HG03066 (cell line): ENCODE measurements around the gene DPYSL3.

Experiments
- ATAC-seq: cut with Tn5 transposase; IDR thresholded peaks from one replicate; pipeline ENCODE4 v1.9.1; 2021; ENCODE audit warnings: low read depth; ENCODE audit not compliant: unreplicated experiment

Gene DPYSL3

DNA sequence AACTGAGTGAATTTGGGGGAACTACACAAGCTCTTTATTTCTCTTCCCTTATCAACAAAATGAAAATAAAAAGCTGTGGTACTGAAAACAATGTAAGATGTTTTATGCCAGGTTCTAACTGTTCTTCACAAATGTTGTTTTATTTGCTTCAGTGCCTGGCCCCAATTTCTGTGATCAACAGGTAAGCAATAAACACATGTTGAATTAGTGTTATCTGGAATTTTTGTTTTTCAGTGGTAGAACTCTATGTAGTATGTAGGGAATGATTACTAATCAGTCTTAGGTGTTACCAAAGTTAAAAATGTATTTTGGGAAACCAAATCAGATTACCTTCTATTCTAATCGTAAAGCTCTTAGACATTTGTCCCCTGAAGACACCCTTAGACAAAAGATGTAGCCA lies 7.5 kb upstream of the DPYSL3 start:
- ATAC-seq = no peak

DNA sequence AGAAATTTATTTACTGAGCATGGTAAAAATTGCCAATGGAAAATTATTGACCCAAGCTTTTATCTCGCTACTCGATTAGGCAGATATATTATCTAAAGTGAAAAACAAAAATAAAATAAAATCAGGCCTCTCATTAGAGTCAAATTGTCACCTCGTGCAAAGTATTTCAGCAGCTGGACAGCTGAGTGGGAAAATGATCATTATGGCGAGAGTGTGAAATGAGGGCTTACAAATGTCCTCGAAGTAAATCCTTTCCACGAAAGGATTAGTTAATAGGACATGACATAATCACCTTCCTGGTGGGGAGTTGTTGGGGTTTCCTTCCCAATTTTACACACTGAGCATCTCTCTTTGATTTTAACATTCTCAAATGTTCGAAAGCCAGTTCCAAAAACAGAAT lies 5.4 kb upstream of the DPYSL3 start:
- ATAC-seq = no peak

DNA sequence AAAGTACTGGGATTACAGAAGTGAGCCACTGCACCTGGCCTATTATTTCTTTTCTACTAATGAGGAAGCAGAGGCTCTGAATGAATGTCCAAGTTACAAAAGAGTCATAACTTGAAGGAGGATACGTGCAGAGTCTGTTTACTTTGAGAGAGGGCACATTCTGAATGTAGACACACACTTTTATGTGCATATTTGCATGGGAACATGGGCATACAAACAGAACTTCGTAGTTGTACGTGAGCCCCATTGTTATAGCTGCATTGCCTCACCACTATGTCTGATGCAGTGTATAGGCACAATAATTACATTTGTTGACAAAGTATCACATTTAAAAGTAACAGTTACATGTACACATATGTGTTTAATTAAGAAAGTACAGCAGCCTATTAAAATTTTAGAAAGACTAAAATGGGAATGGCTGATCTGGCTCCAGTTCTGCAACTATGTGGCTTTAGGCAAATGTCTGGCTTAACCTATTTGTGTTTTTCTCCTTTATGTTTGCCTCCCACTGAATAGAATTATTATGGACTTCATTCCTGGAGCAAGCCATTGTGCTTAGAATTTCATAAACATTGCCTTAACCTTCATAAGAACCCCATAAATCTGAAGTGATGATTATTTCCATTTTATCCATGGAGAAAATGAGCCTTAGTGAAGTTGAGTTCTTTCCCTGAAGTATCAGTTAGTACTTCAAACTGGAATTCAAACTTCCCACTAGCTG lies 3.0 kb upstream of the DPYSL3 start:
- no peak for ATAC-seq

DNA sequence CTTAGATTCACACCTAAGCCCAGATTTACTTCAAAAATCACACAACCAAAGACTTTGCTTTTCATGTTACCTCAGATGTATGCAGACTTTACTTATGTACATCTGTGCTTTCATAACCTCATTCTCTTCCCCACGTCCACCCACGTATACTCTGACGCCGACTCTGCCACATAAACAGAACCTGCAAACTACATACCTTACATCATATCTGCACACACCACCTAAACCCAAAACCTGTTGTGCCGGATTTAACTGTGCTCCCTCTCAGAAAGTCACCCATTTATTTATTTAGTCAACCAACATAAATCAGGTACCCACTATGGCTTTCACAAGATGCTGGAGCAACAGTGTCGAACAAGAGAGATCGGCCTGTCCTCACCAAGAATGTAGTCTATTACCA lies 1.0 kb upstream of the DPYSL3 start:
- ATAC-seq = no peak

DNA sequence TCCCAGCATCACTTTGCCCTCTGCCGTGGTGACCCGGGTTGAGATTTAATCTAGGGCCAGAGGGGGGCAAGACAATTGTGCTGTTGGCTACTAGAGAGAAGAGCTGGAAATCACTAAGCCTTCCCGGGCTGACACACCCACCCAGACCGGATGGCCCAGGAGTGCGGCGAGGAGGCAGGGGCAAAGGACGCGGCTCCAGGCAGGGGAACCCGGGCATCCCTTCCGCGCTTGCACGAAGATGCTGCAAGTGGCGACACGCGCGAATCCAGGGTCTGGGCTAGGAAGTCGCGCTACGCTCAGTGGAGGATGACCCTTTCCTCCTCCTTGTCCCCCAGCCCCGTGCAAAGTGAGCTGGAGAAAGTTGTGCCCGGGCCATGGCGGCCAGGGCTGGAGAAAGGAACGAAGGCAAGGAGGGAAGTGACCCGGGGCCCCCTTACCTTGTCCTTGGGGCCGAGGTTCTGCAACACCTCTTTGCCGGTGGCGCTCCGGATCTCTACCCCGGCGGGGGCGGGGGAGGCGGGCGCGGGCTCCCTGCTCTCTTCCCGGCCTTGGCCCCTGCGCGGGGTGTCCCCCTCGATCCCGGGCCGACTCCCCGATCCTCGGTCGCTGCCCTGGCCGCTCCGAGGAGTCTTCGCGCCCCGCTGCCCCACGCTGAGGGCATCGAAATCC lies 693 bp downstream of the DPYSL3 start:
- no peak for ATAC-seq

DNA sequence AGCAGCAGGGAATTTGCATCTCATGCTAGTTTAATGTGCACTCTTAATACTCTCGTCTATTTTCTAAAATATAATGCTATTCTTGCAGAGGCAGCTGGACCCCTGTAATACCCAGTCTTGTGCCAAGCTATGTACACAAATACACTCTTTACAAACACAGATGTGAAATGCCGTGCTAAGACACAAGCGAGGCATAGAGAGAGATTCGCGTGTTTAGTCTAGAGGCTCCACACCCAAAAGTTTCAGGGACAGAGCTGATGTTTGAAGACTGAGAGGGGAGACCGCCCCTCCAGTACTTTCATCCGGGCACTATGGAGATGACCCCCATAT lies 1.2 kb downstream of the DPYSL3 start:
- ATAC-seq = no peak

DNA sequence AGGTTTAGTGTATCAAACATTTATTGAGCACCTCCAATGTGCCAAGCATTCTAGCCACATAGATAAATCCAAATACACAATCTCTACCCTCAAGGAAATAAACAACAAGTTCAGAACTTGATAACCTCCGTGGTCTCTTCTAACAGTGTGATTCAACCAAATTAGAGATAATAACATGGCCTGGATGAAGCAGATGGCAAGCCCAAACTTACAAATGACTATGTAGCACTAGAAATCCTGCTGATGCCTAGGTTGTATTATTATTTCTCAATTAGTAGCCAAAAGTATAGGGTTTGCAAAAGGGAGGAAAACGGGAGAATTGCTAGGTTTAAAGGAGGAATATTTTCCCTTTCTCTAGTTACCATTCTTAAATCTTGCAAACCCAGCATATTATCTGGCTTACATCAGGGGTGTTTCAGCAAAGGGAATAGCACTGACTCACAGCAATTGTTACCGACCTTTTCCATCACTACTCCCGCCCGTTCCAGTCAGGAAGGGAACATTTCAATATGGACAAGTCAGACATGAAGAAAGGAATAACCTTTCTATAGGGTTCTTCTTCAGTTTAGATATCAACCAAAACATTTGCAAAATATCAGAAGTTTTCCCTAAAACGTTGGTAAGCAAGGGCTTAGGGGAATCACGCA lies 2.3 kb downstream of the DPYSL3 start:
- no peak for ATAC-seq

DNA sequence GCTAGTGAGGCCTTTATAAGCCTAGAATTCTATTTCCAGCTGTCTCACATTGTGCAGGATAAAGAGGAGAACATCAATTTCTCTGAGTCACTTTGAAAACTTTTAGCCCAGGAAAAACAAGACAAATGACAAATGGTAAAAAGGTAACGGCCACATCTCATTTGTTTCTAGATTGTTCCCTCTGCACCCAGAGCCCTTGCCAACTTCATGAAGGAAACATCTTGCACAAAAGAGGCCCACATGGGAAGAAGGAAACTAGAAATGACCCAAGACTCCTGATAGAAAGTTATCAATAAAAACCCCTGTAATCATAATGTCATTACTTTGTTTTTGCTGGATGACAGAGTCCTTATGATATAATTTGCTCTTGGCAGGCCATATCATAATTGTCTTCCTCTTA lies 5.3 kb downstream of the DPYSL3 start:
- no peak for ATAC-seq

DNA sequence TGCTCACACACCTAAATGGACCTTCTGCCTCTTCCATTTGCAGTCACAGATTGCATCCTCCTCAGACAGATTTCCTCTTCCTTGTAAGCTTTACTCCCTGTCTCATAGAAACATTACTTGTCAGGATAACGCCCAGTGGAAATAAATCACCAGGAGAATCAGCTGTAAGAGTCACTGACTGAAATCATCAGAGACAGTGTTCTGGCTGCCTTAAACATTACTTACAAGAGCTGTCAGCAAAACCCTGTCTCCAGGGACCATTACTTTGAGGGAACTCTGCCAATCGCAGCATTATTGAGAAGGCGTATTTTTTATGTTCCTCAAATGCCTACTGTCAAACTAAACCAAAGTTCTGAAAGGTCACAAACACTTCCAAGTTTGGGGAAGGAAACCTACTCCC lies 5.9 kb downstream of the DPYSL3 start:
- no peak for ATAC-seq

DNA sequence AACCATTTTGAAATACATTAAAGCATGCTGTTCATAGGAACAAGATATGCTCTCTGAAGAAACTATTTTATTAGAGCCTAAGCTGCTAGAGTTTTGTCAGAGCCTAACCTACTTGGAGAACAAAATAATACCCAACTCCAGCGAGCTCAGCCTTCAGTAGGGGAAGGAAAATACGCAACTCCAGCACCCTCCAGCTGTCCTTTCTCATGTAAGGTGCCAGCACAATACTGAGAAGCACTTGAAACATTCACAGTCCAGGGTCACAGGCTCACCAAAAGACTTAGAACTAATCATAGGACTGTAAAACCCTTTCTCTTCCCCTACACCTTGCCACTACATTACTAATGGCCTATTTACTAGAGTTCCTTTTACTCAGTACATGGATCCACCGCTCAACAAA lies 18.9 kb downstream of the DPYSL3 start:
- ATAC-seq = no peak

DNA sequence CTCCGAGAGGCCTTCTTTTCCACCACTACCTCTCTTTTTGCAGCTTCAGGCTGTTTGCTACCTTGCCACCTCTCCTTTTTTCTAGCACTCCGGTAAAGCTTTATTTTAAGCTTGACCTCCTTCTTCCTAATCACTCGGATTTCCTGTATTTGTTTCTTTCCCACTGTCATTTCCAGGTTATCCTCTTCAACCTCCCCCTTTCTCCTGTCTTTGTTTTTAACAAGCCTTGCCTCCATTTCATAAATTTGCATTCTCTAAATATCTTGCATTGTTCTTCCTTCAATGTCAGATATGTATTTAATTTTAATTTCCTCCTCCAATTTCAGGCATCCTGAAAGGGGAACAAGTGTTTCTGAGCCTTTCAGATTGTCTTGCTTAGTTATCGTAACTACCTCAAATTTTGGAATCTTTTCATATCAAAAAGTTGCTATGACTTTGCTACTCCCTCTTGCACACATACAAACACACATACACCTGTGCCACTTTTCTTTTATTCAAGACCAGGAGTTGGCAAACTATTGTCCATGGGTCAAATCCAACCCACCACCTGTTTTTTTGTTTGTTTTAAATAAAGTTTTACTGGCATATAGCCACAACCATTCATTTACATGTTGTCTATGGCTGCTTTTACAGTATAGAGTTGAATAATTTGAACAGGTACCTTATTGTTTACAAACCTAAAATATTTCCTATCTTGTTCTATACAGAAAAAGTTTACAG lies 22.7 kb downstream of the DPYSL3 start:
- ATAC-seq = no peak

DNA sequence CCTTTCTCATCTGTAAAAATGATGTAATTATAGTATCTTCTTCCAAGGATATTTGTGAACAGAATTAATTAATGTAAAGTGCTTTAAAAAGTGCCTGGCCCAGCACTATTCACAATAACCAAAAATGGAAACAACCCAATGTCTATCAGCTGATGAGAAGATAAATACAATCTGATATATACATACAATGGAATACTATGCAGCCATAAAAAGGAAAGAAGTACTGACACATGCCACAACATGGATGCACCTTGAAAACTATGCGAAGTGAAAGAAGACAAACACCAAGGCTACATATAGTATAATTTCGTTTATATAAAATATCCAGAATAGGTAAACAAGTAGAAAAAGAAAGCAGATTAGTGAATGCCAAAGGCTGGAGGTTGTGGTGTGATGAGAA lies 24.1 kb downstream of the DPYSL3 start:
- ATAC-seq = no peak

DNA sequence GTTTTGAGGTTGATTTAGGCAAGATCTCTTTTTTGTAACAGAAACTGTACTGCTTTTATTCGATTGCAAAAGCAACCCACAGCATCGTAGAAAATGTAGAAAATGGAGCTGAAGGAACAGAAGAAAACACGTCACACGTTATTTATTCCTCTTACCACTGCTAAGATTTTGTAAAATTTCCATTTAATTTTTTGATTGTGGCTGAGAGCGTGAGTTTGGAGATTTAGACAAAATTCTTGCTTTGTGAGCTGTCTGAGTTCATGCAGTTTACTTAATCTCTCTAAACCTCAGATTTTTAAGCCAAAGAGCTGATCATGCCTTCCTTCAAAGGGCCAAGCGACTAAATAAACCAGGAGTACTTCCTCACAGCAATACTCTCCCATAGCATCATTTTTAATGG lies 24.8 kb downstream of the DPYSL3 start:
- no peak for ATAC-seq

DNA sequence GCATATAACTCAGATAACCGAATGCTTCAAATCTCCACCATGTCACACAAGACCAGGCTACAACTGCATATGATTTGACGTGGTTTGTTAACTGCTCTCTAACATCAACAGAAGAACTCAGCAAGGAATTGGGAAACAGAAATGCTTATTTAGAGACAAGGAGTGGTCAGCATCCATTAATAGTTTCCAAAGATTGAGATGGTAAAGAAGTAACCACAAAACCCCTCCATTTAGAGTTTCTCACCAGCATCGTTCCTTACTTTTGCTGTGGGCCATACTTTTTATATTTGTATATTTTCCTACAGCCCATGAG lies 25.2 kb downstream of the DPYSL3 start:
- no peak for ATAC-seq

DNA sequence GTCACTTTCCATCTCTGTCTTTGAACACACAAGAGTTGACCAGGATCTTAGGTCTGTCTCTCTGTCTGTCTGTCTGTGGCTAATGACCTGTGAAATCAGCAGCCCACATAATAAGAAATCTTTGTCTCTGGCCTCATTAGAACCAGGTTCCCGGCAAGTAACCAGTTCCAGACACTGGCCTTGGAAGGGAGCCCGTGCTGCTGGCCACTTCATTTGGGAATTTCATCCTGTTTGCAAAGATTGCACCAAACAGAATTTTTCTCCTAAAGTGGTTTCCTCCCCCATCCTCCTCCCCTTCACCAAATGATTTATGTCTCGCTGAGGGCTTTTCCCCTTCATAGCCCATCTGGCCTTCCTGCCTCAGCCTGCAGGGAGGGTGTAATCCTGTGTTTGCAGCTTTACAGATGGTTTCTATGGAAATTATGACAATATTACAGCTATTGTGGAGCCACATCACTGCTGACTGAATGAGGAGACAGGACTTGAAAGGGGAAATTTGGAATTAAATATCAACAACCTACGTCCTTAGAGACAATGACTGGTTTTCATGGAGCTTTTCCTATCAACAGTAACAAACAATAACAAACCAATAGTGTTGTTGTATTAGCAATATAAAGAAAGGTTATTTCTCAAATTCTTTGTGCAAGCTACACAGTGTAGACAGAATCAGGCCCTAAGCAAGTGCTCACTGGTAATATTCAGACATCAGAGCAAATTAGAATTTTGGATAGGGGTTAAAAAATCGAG lies 25.7 kb downstream of the DPYSL3 start:
- ATAC-seq = no peak

DNA sequence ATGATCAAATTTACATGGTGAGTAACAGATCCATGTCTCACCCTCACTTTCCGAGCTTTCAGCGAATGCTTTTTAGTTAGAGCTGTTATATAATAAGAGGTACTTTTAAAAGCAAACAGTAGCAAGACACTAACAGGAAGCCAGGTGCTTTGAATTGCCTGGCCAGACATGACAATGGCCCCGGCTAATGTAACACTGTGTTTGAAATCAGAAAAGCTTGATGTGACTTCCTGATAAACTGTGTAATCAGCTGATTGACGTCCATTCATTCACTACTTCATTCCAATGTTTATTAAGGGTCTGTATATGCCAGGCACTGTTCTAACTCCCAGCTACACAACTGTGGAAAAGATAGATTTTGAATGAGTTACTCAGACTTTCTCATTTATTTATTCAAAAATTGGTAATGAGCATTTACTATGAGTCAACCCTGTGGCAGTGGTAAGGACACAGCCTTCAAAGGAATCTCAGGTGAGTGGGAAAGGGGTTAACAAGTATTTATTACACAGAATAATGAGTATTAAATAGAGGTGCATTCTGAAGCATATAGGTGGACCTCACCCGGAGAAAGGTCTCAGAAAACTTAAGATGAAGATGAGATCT lies 26.6 kb downstream of the DPYSL3 start:
- no peak for ATAC-seq

DNA sequence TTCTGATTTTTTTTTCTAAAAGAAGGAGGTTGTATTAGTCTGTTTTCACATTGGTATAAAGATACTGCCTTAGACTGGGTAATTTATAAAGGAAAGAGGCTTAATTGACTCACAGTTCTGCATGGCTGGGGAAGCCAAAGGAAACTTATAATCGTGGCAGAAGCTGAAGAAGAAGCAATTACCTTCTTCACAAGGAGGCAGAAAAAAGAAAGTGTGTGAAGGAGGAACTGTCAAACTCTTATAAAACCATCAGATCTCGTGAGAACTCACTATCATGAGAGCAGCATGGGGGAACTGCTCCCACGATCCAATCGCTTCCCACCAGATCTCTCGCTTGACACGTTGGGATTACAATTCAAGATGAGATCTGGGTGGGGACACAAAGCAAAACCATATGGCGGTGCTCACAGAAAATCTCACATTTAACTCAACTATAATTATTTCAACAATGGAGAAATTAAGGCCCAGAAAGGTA lies 27.1 kb downstream of the DPYSL3 start:
- ATAC-seq = no peak

DNA sequence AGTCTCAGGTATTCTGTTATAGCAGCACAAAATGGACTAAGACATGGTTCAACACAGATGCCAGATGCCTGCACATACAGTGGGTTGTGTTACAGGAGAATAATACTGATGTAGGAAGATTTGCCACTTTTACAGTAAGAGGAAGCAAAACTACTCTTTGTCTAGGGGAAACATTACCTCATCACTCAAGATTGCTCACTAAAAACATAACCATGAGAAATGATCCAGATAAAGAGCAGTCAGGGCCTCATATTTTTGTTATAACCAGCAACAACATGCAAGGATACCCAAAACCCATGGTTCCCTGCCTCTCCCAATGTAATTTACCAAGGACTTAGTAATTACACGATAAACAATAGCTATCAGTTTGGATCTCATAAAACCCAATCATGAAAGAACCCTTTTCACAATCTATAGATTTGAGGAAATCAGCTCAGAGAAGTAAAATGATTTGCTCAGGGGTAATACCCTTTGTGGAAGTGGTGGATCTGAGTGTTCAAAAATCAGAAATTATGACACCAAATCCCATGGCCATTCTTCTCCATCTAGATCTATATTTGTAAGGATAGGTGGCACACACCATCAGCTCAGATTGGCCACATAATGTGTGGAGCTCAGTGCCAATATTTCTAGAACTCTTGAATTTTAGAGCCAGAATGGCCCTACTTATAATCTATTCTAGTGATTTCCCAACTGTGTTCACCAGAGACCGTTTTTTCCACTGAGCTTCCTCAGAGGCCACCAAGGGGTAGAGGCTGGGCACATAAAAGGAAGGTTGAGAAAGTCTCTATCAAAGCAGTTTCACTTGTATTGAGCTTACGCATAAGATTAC lies 27.8 kb downstream of the DPYSL3 start:
- peak; percentile 55 for ATAC-seq

DNA sequence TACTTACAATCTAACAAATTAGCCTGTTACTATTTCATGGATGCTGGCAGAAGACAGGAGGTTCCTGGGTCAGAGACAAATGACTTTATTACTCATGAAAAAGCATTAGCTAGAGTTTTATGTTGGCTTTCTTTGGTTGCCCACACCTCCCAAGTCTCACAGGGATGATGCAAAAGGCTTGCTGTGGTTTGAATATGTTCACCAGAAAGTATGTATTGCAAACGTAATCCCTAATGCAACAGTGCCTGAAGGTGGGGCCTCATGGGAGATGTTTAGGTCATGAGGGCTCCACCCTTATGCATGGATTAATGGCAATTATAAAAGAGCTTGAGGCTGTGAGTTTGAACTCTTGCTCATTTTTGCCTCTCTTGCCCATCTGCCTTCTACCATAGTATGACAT lies 28.5 kb downstream of the DPYSL3 start:
- ATAC-seq = peak; percentile 7

DNA sequence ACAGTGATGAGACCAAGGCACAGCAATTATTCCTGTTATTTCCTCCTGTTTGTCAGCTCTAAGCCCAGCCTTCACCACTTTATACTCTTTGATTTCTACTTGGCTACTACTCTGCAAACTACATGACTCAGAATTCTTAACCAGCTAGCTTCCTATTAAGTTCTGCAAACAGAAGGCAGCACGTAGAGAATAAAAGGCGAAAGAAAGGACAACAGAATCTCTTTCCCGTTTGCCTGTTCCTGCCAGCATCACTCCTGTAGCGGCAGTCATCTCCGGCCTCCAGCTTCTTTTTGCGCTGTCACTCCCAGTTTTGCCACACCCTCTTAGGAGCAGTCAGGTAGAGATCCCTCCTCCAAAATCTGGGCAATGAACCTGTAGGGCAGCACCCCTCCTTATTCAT lies 29.9 kb downstream of the DPYSL3 start:
- ATAC-seq = no peak
